ENCODE measurements around the gene GNB1.

Gene GNB1

GRCh38 chr1:1852619-1853414, 38.1 kb downstream of the GNB1 start:
- Histone ChIP-seq H3K27ac (ENCODE audit: low read depth, low read length, severe bottlenecking) (no peak overlapping the region), H3K9me3 (ENCODE audit: control insufficient read depth, low read length) (no peaks in the 10 kb centered on the region), H3K4me3 (ENCODE audit: extremely low read depth, insufficient read depth, low read length, poor library complexity, severe bottlenecking) (no peak overlapping the region), H3K36me3 (ENCODE audit: control insufficient read depth, insufficient read depth, low read length) (peaks cover 76% of the 10 kb centered on the region), H3K4me1 (ENCODE audit: control insufficient read depth, insufficient read depth, low read length, poor library complexity, severe bottlenecking) (peaks cover 17% of the 10 kb centered on the region)
- 86 to 91% methylated on average over 9 to 10 of the region's 10 CpGs for WGBS, 2 experiments (ENCODE audit: insufficient coverage in 2 of 2)

GRCh38 chr1:1847890-1848289, 43.0 kb downstream of the GNB1 start:
- 93 to 96% methylated on average over 10 of the region's 10 CpGs for WGBS, 2 experiments (ENCODE audit: insufficient coverage in 2 of 2)
- Histone ChIP-seq H3K36me3 (ENCODE audit: control insufficient read depth, insufficient read depth, low read length) (peaks cover 58% of the 10 kb centered on the region), H3K4me1 (ENCODE audit: control insufficient read depth, insufficient read depth, low read length, poor library complexity, severe bottlenecking) (peaks cover 15% of the 10 kb centered on the region), H3K27ac (ENCODE audit: low read depth, low read length, severe bottlenecking) (peak overlapping the region; percentile 88), H3K9me3 (ENCODE audit: control insufficient read depth, low read length) (no peaks in the 10 kb centered on the region), H3K4me3 (ENCODE audit: extremely low read depth, insufficient read depth, low read length, poor library complexity, severe bottlenecking) (no peak overlapping the region)

GRCh38 chr1:1847061-1847850, 43.6 kb downstream of the GNB1 start:
- Histone ChIP-seq H3K36me3 (ENCODE audit: control insufficient read depth, insufficient read depth, low read length) (peaks cover 54% of the 10 kb centered on the region), H3K4me1 (ENCODE audit: control insufficient read depth, insufficient read depth, low read length, poor library complexity, severe bottlenecking) (peaks cover 14% of the 10 kb centered on the region), H3K27ac (ENCODE audit: low read depth, low read length, severe bottlenecking) (peak overlapping the region; percentile 88), H3K9me3 (ENCODE audit: control insufficient read depth, low read length) (no peaks in the 10 kb centered on the region), H3K4me3 (ENCODE audit: extremely low read depth, insufficient read depth, low read length, poor library complexity, severe bottlenecking) (no peak overlapping the region)
- WGBS, 2 experiments (ENCODE audit: insufficient coverage in 2 of 2): 85 to 88% methylated on average over 4 to 6 of the region's 8 CpGs

- 91 to 98% methylated on average over 4 to 5 of the region's 5 CpGs for WGBS, 2 experiments (ENCODE audit: insufficient coverage in 2 of 2)
- Histone ChIP-seq H3K36me3 (ENCODE audit: control insufficient read depth, insufficient read depth, low read length) (peaks cover 48% of the 10 kb centered on the region), H3K27ac (ENCODE audit: low read depth, low read length, severe bottlenecking) (peak overlapping the region; percentile 88), H3K4me3 (ENCODE audit: extremely low read depth, insufficient read depth, low read length, poor library complexity, severe bottlenecking) (no peak overlapping the region), H3K9me3 (ENCODE audit: control insufficient read depth, low read length) (no peaks in the 10 kb centered on the region), H3K4me1 (ENCODE audit: control insufficient read depth, insufficient read depth, low read length, poor library complexity, severe bottlenecking) (peaks cover 14% of the 10 kb centered on the region)
Observed at GRCh38 chr1:1846386-1846918, 44.4 kb downstream of the GNB1 start.

DNA sequence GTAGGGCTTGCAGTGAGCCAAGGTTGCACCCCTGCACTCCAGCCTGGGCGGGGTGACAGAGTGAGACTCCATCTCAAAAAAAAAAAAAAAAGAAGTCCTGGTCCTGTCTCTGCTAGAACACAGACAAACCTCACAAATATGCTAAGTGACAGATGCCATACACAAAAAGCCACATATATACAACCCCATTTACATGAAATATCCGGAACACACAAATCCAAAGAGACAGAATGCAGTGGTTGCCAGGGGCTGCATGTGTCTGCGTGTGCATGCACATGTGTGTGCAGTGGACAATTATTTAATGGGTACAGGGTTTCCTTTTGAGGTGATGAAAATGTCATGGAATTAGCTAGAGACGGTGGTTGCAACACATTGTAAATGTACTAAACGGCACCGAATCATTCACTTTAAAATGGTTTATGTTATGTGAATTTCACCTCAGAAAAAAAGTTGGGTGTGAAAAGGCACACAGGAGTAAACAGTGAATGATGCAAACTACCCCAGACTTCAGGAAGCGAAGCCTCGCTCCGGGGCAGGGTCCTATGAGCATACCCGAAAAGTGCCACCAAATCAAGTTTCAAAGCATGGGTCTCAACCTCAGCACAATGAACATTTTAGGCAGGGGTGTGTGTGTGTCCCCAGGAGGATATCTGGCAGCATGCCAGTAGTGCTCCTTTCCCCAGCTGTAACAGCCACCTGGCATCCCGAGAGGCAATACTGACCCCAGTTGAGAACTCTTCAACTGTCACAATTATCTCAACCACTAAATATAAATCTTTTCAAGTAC, 48.3 kb downstream of the GNB1 start:
- peaks cover 58% of the 10 kb centered on the region for H3K36me3 ChIP-seq (ENCODE audit: control insufficient read depth, insufficient read depth, low read length)
- WGBS, 2 experiments (ENCODE audit: insufficient coverage in 2 of 2): 95 to 98% methylated on average over 8 of the region's 11 CpGs
- H3K4me3 ChIP-seq (ENCODE audit: extremely low read depth, insufficient read depth, low read length, poor library complexity, severe bottlenecking): no peak overlapping the region
- peaks cover under 1% of the 10 kb centered on the region for H3K4me1 ChIP-seq (ENCODE audit: control insufficient read depth, insufficient read depth, low read length, poor library complexity, severe bottlenecking)
- H3K9me3 ChIP-seq (ENCODE audit: control insufficient read depth, low read length): no peaks in the 10 kb centered on the region
- no peak overlapping the region for H3K27ac ChIP-seq (ENCODE audit: low read depth, low read length, severe bottlenecking)

DNA sequence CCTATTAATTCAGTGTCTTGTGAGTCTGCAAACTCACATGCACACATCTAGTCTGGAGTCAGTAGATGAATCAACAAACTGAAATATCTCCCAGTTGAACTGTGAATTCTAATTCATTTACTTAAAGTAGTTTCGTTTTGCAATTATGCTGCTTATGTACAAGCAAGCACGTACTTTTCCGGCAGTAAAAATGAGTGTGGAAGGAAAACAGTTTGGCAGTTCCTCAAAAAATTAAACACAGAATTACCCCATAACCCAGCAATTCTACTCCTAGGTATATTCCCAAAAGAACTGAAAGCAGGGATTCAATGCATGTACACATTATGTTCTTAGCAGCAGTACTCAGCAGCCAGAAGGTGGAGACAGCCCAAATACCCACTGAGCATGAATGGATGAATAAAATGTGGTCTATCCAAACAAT, 49.3 kb downstream of the GNB1 start:
- Histone ChIP-seq H3K9me3 (ENCODE audit: control insufficient read depth, low read length) (no peaks in the 10 kb centered on the region), H3K27ac (ENCODE audit: low read depth, low read length, severe bottlenecking) (no peak overlapping the region), H3K36me3 (ENCODE audit: control insufficient read depth, insufficient read depth, low read length) (peaks cover 56% of the 10 kb centered on the region), H3K4me1 (ENCODE audit: control insufficient read depth, insufficient read depth, low read length, poor library complexity, severe bottlenecking) (no peaks in the 10 kb centered on the region), H3K4me3 (ENCODE audit: extremely low read depth, insufficient read depth, low read length, poor library complexity, severe bottlenecking) (no peak overlapping the region)
- WGBS, 2 experiments (ENCODE audit: insufficient coverage in 2 of 2): no CpG with 5 or more reads among the region's 3 CpGs

GRCh38 chr1:1839311-1839965, 51.4 kb downstream of the GNB1 start:
- H3K36me3 ChIP-seq (ENCODE audit: control insufficient read depth, insufficient read depth, low read length): peaks cover 64% of the 10 kb centered on the region
- no peak overlapping the region for H3K27ac ChIP-seq (ENCODE audit: low read depth, low read length, severe bottlenecking)
- no peaks in the 10 kb centered on the region for H3K9me3 ChIP-seq (ENCODE audit: control insufficient read depth, low read length)
- 86 to 100% methylated on average over 4 to 8 of the region's 10 CpGs for WGBS, 2 experiments (ENCODE audit: insufficient coverage in 2 of 2)
- H3K4me3 ChIP-seq (ENCODE audit: extremely low read depth, insufficient read depth, low read length, poor library complexity, severe bottlenecking): no peak overlapping the region
- H3K4me1 ChIP-seq (ENCODE audit: control insufficient read depth, insufficient read depth, low read length, poor library complexity, severe bottlenecking): peaks cover under 1% of the 10 kb centered on the region

GRCh38 chr1:1836119-1836518, 54.8 kb downstream of the GNB1 start:
- WGBS, 2 experiments (ENCODE audit: insufficient coverage in 2 of 2): 95 to 97% methylated on average over 7 of the region's 8 CpGs
- no peak overlapping the region for H3K4me3 ChIP-seq (ENCODE audit: extremely low read depth, insufficient read depth, low read length, poor library complexity, severe bottlenecking)
- H3K9me3 ChIP-seq (ENCODE audit: control insufficient read depth, low read length): no peaks in the 10 kb centered on the region
- H3K27ac ChIP-seq (ENCODE audit: low read depth, low read length, severe bottlenecking): no peak overlapping the region
- H3K36me3 ChIP-seq (ENCODE audit: control insufficient read depth, insufficient read depth, low read length): peaks cover 91% of the 10 kb centered on the region
- H3K4me1 ChIP-seq (ENCODE audit: control insufficient read depth, insufficient read depth, low read length, poor library complexity, severe bottlenecking): peaks cover 15% of the 10 kb centered on the region

GRCh38 chr1:1835546-1835945, 55.3 kb downstream of the GNB1 start:
- peaks cover 15% of the 10 kb centered on the region for H3K4me1 ChIP-seq (ENCODE audit: control insufficient read depth, insufficient read depth, low read length, poor library complexity, severe bottlenecking)
- no peak overlapping the region for H3K4me3 ChIP-seq (ENCODE audit: extremely low read depth, insufficient read depth, low read length, poor library complexity, severe bottlenecking)
- H3K27ac ChIP-seq (ENCODE audit: low read depth, low read length, severe bottlenecking): no peak overlapping the region
- no peaks in the 10 kb centered on the region for H3K9me3 ChIP-seq (ENCODE audit: control insufficient read depth, low read length)
- 92 to 100% methylated on average over 2 of the region's 3 CpGs for WGBS, 2 experiments (ENCODE audit: insufficient coverage in 2 of 2)
- peaks cover 90% of the 10 kb centered on the region for H3K36me3 ChIP-seq (ENCODE audit: control insufficient read depth, insufficient read depth, low read length)

GRCh38 chr1:1833916-1834325, 57.0 kb downstream of the GNB1 start:
- peak overlapping the region; percentile 50 for H3K27ac ChIP-seq (ENCODE audit: low read depth, low read length, severe bottlenecking)
- WGBS, 2 experiments (ENCODE audit: insufficient coverage in 2 of 2): 86 to 91% methylated on average over 5 to 6 of the region's 6 CpGs
- H3K4me1 ChIP-seq (ENCODE audit: control insufficient read depth, insufficient read depth, low read length, poor library complexity, severe bottlenecking): peaks cover 15% of the 10 kb centered on the region
- H3K9me3 ChIP-seq (ENCODE audit: control insufficient read depth, low read length): no peaks in the 10 kb centered on the region
- peaks cover 87% of the 10 kb centered on the region for H3K36me3 ChIP-seq (ENCODE audit: control insufficient read depth, insufficient read depth, low read length)
- no peak overlapping the region for H3K4me3 ChIP-seq (ENCODE audit: extremely low read depth, insufficient read depth, low read length, poor library complexity, severe bottlenecking)
